K562 treated with DMSO at 1 percent for 12 hours (cell line): Measurements from ENCODE around the gene SPPL2C. TPM values are rescaled to one million over a fixed set of nuclear protein-coding genes. Genes with fewer than 3 reads are reported as not detected.

ENCODE experiments used
- total RNA-seq: library from RNA; unstranded; fragments of 300-600 nt; gene quantifications from 2 replicates; pipeline ENCODE4 v1.2.3, GENCODE V29; 2022; ENCODE audit not compliant: insufficient read depth

SPPL2C gene
- total RNA-seq = not detected in 2 replicates

GRCh38 chr17:45844695-45845375 lies at the start of gene SPPL2C:
TSS of gene SPPL2C (plus strand) at chr17:45844881. CDS start at chr17:45844907, 26 bp downstream.

GRCh38 chr17:45894022-45894784 lies 49.5 kb downstream of the SPPL2C start, which contains the start of gene MAPT:
TSS of gene MAPT (plus strand) at chr17:45894554. CDS start at chr17:45962338, 67,784 bp downstream.

Other genes starting within 250 kb of the SPPL2C start
- not detected in 2 replicates for gene CRHR1, start 60.6 kb upstream of the SPPL2C start, total RNA-seq
- gene MAPT, start 49.7 kb downstream of the SPPL2C start, total RNA-seq = 2.5 and 5.2 TPM in 2 replicates
- not detected in 2 replicates for gene STH, start 154.4 kb downstream of the SPPL2C start, total RNA-seq